GM18861 (cell line): ENCODE data around the gene CDH23.

Experiments
- ATAC-seq: cut with Tn5 transposase; IDR thresholded peaks from one replicate; pipeline ENCODE4 v1.9.1; 2021; ENCODE audit not compliant: unreplicated experiment

Gene CDH23

DNA sequence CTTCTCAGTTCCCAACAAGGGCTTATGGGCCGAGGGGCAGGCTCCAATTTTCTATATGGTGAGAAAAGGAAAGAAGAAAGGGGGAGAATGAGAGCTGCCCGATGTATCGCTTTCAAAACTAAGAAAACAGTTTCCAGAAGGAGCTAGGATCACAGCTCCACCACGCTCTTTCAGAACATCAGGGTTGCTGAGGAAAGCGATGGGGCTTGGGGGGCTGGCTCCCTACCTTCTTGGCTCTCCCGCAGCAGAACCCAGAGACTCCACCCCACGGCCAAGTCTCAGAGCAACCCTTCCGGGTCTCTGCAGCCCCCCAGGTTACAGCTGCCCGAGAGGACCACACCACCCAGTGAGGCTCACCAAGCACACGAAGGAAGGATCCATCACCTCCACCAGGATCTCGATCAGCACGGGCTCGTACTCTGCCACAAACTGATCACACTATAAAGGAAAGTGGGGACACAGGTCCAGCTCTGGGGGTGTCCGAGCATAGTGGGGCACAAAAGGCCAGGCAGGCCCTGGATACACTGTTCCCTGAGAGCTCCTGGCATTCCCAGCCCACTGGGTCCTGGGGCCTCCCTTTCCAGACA, 422.0 kb downstream of the CDH23 start:
- ATAC-seq, result no peak

DNA sequence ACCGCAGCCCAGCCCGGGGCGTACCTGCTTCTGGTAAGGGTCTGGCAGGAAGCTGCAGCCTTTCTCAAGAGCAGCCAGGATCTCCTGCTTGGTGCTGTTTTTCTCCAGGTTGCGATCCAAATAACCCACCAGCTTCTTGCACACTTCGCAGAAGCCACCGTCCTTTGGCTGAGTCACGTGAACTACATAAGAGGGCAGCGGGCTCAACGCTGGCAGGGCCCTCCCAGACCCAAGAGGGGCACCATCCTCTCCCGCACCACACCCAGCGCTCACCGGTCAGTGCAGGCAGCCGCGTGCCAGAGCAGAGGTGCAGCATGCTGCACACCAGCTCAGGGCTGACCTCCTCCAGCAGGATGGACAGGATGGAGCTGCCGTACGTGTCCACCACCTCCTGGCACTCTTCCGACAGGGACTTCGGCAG, 422.7 kb downstream of the CDH23 start:
- ATAC-seq, result no peak

- no peak for ATAC-seq
These were observed 423.3 kb downstream of the CDH23 start for GRCh38 chr10:71819985-71820384.

DNA sequence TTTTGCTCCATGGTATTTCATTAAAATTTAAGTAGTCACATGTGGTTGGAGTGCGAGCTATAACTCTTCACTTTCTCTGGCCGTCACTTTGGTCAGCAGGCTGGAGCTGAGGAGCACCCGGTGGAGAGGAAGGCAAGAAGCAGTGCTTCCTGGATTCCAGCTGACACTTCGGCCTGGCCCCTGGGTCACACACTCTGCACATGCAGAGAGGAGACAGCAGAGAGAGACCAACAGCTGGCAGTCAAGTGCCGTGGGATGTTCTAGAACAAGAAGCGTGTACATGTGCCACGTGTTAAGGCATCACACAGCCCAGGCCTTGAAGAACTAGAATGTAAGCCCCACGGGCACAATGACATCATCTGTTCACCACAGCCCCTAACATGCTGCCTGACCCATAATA, 424.2 kb downstream of the CDH23 start:
- no peak for ATAC-seq

- no peak for ATAC-seq
These were observed 425.4 kb downstream of the CDH23 start for GRCh38 chr10:71821909-71822763.

- no peak for ATAC-seq
These were observed 426.6 kb downstream of the CDH23 start for GRCh38 chr10:71823356-71823755.

- ATAC-seq, result no peak
These were observed 427.6 kb downstream of the CDH23 start for GRCh38 chr10:71824333-71824732.

GRCh38 chr10:71825217-71825616, 428.5 kb downstream of the CDH23 start:
- no peak for ATAC-seq

DNA sequence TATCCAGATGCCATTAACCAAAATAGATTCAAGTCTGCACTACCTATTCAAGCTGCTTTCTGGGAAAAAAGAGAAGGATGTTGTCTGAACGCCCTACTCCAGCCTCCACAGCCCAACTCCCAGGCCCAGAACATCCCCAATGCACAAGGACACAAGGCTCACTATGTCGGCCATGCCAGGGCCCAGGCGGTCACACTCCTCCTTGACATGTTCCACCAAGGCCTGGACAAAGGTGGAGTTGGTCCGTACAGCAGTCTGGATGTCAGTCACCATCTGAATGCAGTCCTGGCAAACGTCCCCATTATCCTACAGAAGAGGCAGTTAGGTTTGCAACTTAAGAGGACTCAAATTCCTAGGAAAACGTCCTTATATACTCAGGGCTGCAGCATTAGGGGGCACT, 431.1 kb downstream of the CDH23 start:
- no peak for ATAC-seq

DNA sequence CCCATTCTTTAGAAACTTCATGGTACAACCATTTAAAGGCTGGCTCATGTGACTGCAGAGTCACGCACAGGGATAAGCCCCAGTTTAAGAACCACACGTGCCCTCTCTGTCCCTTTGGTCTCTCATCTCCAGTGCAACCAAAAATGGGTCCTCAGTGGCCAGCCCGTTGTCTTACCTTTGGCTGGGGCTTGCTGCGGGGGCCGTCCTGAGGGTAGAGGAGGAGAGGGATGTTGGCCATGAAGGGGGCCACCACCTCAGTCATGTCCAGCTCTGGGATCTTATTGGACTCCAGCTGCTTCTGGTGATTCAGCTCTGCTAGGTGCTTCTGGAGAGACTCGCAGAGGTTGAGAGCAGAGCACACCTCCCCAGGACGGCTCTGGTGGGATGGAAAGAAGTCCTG, 432.0 kb downstream of the CDH23 start:
- ATAC-seq, result no peak

DNA sequence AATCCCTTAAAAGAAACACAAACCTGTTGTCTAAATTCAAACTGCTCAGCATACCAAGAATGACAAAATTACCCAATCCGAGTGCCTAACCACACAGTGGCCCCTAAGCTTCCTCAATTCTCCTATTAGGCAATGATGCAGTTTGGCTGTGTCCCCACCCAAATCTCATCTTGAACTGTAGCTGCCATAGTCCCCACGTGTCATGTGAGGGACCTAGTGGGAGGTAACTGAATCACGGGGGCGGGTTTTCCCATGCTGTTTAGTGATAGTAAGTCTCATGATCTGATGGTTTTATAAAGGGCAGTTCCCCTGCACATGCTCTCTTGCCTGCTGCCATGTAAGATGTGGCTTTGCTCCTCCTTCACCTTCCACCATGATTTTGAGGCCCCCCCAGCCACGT, 432.5 kb downstream of the CDH23 start:
- ATAC-seq, result no peak

- ATAC-seq, result no peak
These were observed 433.2 kb downstream of the CDH23 start for GRCh38 chr10:71829896-71830295.

- no peak for ATAC-seq
These were observed 434.0 kb downstream of the CDH23 start for GRCh38 chr10:71830726-71831125.

DNA sequence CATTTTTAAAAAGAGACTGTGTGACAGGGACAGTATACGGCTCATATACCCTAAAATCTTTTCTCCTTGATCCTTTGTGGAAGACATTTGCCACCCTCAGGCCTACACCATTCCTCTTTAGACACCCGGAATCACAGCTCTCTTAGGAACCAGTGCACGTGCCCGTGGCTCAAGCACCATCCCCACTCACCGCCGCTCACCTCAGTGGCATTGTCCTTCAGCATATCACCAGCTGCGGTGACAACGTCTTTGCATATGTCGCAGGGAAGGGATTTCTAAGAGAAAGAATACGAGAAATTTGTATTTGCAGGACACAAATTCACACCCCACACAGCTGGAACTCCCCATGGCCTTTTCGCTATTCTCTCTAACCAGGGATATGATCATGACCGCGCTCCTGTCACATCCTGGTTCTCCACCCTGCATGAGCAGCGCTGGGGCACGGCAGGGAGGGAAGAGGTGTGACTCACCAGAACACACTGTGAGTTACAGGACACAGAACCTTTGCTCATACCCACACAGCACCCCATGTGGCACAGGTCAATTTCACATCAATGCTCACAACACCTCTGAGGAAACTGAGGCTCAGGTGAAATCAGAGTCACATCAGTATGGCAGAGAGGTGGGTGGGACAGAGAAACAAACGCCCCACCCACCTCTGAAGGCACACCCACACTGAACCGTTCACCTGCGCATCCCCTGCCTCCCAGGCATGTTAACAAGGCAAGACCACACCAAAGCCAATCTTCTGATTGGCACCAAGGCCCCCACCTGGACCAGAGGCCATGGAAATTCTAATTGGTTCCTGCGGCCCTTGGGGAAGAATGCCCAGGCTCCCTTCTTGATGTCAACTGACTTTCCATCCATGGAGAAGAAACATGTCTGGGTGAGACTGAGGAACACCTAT, 435.2 kb downstream of the CDH23 start:
- no peak for ATAC-seq

DNA sequence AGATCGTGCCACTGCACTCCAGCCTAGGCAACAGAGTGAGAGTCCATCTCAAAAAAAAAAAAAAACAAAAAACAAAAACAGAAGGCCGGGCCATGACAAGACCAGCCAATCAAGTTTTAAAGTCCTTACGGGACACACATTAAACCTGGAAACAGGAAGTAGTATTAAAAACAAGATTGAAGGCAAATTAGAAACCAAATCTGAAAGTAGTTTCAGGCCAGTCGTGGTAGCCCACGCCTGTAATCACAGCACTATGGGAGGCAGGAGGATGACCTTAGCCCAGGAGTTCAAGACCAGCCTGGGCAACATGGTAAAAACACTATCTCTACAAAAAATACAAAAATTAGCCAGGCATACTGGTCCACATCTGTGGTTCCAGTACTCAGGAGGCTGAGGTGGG, 436.2 kb downstream of the CDH23 start:
- ATAC-seq, result no peak

DNA sequence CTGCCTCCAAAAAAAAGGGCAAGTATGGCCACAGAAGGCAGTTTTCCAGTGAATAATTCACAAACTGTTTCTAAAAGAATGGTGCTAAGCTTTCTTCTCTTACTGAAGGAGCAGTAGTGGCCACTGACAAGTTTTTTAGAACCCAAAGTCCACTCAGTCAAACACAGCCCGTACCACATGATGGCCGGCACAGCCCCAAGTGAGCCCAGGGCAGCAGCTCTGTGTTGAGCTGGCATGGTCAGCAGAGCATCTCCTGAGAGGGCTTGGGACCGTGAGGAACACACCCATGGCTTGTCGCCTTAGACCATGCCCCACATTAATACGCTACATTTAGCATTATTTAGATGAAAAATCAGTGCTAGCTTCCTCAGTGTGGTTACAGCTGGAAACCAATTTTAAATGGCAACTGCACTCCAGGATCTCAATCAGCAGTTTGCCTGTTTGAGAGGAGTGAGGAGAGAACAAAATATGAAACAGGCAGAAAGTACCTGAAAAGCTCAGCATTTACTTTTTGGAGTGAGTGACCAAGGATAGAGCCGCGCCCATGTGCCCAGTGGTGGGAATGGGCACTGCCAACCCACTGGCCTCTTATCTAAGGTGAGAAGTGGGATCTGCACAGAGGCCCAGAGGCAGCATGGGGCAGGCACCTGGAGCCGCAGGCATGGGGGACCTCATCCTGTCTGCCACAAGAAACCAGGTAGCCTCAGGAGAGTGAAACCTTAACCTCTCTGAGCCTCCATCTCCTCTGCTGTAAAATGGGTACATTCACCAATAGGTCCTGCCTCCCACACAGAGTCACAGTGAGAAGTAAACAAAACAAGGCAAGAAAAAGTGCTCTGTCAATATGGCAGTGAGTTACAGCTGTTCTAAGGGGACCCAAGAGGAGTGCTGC, 437.0 kb downstream of the CDH23 start:
- no peak for ATAC-seq

DNA sequence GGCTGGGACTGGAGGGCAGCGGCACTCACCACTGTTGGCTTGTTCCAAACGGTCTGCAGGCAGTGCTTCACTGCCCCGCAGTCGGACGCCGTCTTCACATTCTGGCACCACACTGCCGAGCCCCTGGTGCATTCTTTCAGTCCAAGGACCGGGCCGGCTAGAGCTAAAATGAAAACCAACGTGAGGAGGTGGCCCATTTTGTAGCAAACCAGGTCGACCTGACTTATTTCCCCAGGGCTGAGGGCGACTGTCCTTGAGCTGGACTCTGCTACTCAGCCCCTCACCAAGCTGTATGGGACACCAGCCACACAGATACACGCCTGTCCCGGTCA, 437.6 kb downstream of the CDH23 start:
- no peak for ATAC-seq

GRCh38 chr10:71835671-71836595, 439.2 kb downstream of the CDH23 start:
- peak; percentile 83 for ATAC-seq

- ATAC-seq, result no peak
These were observed 439.9 kb downstream of the CDH23 start for GRCh38 chr10:71836596-71836974.
